ENCODE measurements around the gene LRP5. TPM values are rescaled to one million over a fixed set of nuclear protein-coding genes. Genes with fewer than 3 reads are reported as not detected.
A peak's percentile ranks its signal among the peaks of the same experiment; 100 is the strongest.

Gene LRP5
- total and polyA plus RNA-seq, 4 experiments from 2014 or later: 0.61 to 1.9 (median 1.4) TPM; not detected in 1

- H3K36me3 ChIP-seq (ENCODE audit: insufficient read depth, low read length): no peaks in the 10 kb centered on the region
- no peak for DNase-seq
- ChIA-PET POLR2A (ENCODE audit: partially characterized antibody) (interaction anchor here (0.7 kb wide), 1 partner anchor 11 kb away, joined by 3 read pairs; no protein-coding TSS in a partner anchor), CTCF (ENCODE audit: partially characterized antibody) (interaction anchor here (1.2 kb wide), 1 partner anchor 122 kb away, joined by 4 read pairs; no protein-coding TSS in a partner anchor)
- H3K4me1 ChIP-seq (ENCODE audit: insufficient read depth, low read length): no peaks in the 10 kb centered on the region
- no peaks in the 10 kb centered on the region for H3K9me3 ChIP-seq (ENCODE audit: control insufficient read depth in 1 of 2, low read length in 2 of 2)
- Mint-ChIP-seq H3K27me3 (peaks cover 6 to 11% of the 10 kb centered on the region in 2 donors), H3K4me1 (peaks cover 0 to 11% (median 3%) of the 10 kb centered on the region in 4 donors), H3K9me3 (no peaks in the 10 kb centered on the region), H3K4me3 (no peak overlapping the region), H3K27ac (no peak overlapping the region), H3K36me3 (no peaks in the 10 kb centered on the region)
- no peaks in the 10 kb centered on the region for H3K27me3 ChIP-seq (ENCODE audit: insufficient read depth, low read length)
- H3K27ac ChIP-seq (ENCODE audit: low read depth, low read length): no peak overlapping the region
- intact Hi-C loops (cut with micrococcal nuclease): no loop called here
- H3K4me3 ChIP-seq (ENCODE audit: low read length in 2 of 2): no peak overlapping the region
Observed at GRCh38 chr11:68381716-68382115, 69.3 kb downstream of the LRP5 start.

- no peaks in the 10 kb centered on the region for H3K27me3 ChIP-seq (ENCODE audit: insufficient read depth, low read length)
- Mint-ChIP-seq H3K36me3 (no peaks in the 10 kb centered on the region), H3K4me3 (no peak overlapping the region), H3K4me1 (peaks cover 0 to 11% (median 3%) of the 10 kb centered on the region in 4 donors), H3K27me3 (peaks cover 6 to 11% of the 10 kb centered on the region in 2 donors), H3K27ac (no peak overlapping the region), H3K9me3 (no peaks in the 10 kb centered on the region)
- ChIA-PET POLR2A (ENCODE audit: partially characterized antibody) (no interaction called here), CTCF (ENCODE audit: partially characterized antibody) (interaction anchor here (0.9 to 1.9 kb wide), 5 partner anchors 10 to 125 kb away, joined by 3 to 7 read pairs (median 3); no protein-coding TSS in a partner anchor)
- intact Hi-C loops (cut with micrococcal nuclease): no loop called here
- H3K27ac ChIP-seq (ENCODE audit: low read depth, low read length): no peak overlapping the region
- H3K4me3 ChIP-seq (ENCODE audit: low read length in 2 of 2): no peak overlapping the region
- no peaks in the 10 kb centered on the region for H3K9me3 ChIP-seq (ENCODE audit: control insufficient read depth in 1 of 2, low read length in 2 of 2)
- no peaks in the 10 kb centered on the region for H3K36me3 ChIP-seq (ENCODE audit: insufficient read depth, low read length)
- no peak for DNase-seq
- H3K4me1 ChIP-seq (ENCODE audit: insufficient read depth, low read length): no peaks in the 10 kb centered on the region
Observed at GRCh38 chr11:68382358-68382998, 70.1 kb downstream of the LRP5 start.

GRCh38 chr11:68383976-68384501 is 71.6 kb downstream of the LRP5 start:
- Histone ChIP-seq H3K36me3 (ENCODE audit: insufficient read depth, low read length) (no peaks in the 10 kb centered on the region), H3K27me3 (ENCODE audit: insufficient read depth, low read length) (no peaks in the 10 kb centered on the region), H3K4me1 (ENCODE audit: insufficient read depth, low read length) (no peaks in the 10 kb centered on the region), H3K4me3 (ENCODE audit: low read length in 2 of 2) (no peak overlapping the region), H3K9me3 (ENCODE audit: control insufficient read depth in 1 of 2, low read length in 2 of 2) (no peaks in the 10 kb centered on the region), H3K27ac (ENCODE audit: low read depth, low read length) (no peak overlapping the region)
- intact Hi-C loops (cut with micrococcal nuclease): loop anchor here (1.0 kb wide), 1 partner anchor 127 kb away; no protein-coding TSS in a partner anchor
- peak; percentile 31 to 58 (median 46) for DNase-seq
- peaks cover 6 to 11% of the 10 kb centered on the region in 2 donors for H3K27me3 Mint-ChIP-seq
- H3K4me3 Mint-ChIP-seq: no peak overlapping the region
- POLR2A ChIA-PET (ENCODE audit: partially characterized antibody): no interaction called here
- H3K9me3 Mint-ChIP-seq: no peaks in the 10 kb centered on the region
- H3K27ac Mint-ChIP-seq: no peak overlapping the region
- CTCF ChIA-PET (ENCODE audit: partially characterized antibody): interaction anchor here (0.8 to 2.0 kb wide), 6 partner anchors 8 to 127 kb away, joined by 3 to 7 read pairs (median 3); no protein-coding TSS in a partner anchor
- peaks cover 0 to 11% (median 3%) of the 10 kb centered on the region in 4 donors for H3K4me1 Mint-ChIP-seq
- H3K36me3 Mint-ChIP-seq: no peaks in the 10 kb centered on the region

GRCh38 chr11:68384530-68385081 is 72.2 kb downstream of the LRP5 start:
- peak overlapping the region in 1 of 7 donors; percentile 41 for H3K27ac Mint-ChIP-seq
- no peak for DNase-seq

GRCh38 chr11:68385128-68385527 is 72.7 kb downstream of the LRP5 start:
- no peak overlapping the region for H3K4me3 Mint-ChIP-seq
- ChIA-PET POLR2A (ENCODE audit: partially characterized antibody) (no interaction called here), CTCF (ENCODE audit: partially characterized antibody) (interaction anchor here (1.2 to 2.0 kb wide), 2 partner anchors 128 to 132 kb away, joined by 3 to 5 read pairs; no protein-coding TSS in a partner anchor)
- Histone ChIP-seq H3K9me3 (ENCODE audit: control insufficient read depth in 1 of 2, low read length in 2 of 2) (no peaks in the 10 kb centered on the region), H3K36me3 (ENCODE audit: insufficient read depth, low read length) (no peaks in the 10 kb centered on the region), H3K4me1 (ENCODE audit: insufficient read depth, low read length) (no peaks in the 10 kb centered on the region), H3K4me3 (ENCODE audit: low read length in 2 of 2) (no peak overlapping the region), H3K27ac (ENCODE audit: low read depth, low read length) (no peak overlapping the region), H3K27me3 (ENCODE audit: insufficient read depth, low read length) (no peaks in the 10 kb centered on the region)
- intact Hi-C loops (cut with micrococcal nuclease): no loop called here
- peak overlapping the region in 1 of 7 donors; percentile 41 for H3K27ac Mint-ChIP-seq
- DNase-seq: no peak
- peaks cover 2 to 9% of the 10 kb centered on the region in 2 donors for H3K27me3 Mint-ChIP-seq
- no peaks in the 10 kb centered on the region for H3K9me3 Mint-ChIP-seq
- H3K36me3 Mint-ChIP-seq: no peaks in the 10 kb centered on the region
- H3K4me1 Mint-ChIP-seq: peaks cover 0 to 6% (median 3%) of the 10 kb centered on the region in 4 donors

More at GRCh38 chr11:68384530-68385081, 72.2 kb downstream of the LRP5 start:
- Mint-ChIP-seq H3K36me3 (no peaks in the 10 kb centered on the region), H3K4me3 (no peak overlapping the region), H3K27me3 (peaks cover 6 to 11% of the 10 kb centered on the region in 2 donors), H3K9me3 (no peaks in the 10 kb centered on the region), H3K4me1 (peaks cover 0 to 11% (median 3%) of the 10 kb centered on the region in 4 donors)
- no peaks in the 10 kb centered on the region for H3K9me3 ChIP-seq (ENCODE audit: control insufficient read depth in 1 of 2, low read length in 2 of 2)
- intact Hi-C loops (cut with micrococcal nuclease): loop anchor here (1.0 kb wide), 1 partner anchor 127 kb away; no protein-coding TSS in a partner anchor
- ChIA-PET POLR2A (ENCODE audit: partially characterized antibody) (no interaction called here), CTCF (ENCODE audit: partially characterized antibody) (interaction anchor here (1.2 to 2.0 kb wide), 2 partner anchors 127 to 132 kb away, joined by 3 to 5 read pairs; no protein-coding TSS in a partner anchor)
- H3K4me3 ChIP-seq (ENCODE audit: low read length in 2 of 2): no peak overlapping the region
- no peaks in the 10 kb centered on the region for H3K4me1 ChIP-seq (ENCODE audit: insufficient read depth, low read length)
- no peaks in the 10 kb centered on the region for H3K36me3 ChIP-seq (ENCODE audit: insufficient read depth, low read length)
- no peak overlapping the region for H3K27ac ChIP-seq (ENCODE audit: low read depth, low read length)
- H3K27me3 ChIP-seq (ENCODE audit: insufficient read depth, low read length): no peaks in the 10 kb centered on the region

- Mint-ChIP-seq H3K27me3 (peaks cover 0 to 1% of the 10 kb centered on the region in 2 donors), H3K4me3 (no peak overlapping the region), H3K4me1 (peaks cover 0 to 1% (median 0%) of the 10 kb centered on the region in 4 donors), H3K9me3 (no peaks in the 10 kb centered on the region), H3K27ac (no peak overlapping the region), H3K36me3 (no peaks in the 10 kb centered on the region)
- Histone ChIP-seq H3K27ac (ENCODE audit: low read depth, low read length) (no peak overlapping the region), H3K36me3 (ENCODE audit: insufficient read depth, low read length) (no peaks in the 10 kb centered on the region), H3K4me1 (ENCODE audit: insufficient read depth, low read length) (no peaks in the 10 kb centered on the region), H3K27me3 (ENCODE audit: insufficient read depth, low read length) (no peaks in the 10 kb centered on the region), H3K4me3 (ENCODE audit: low read length in 2 of 2) (no peak overlapping the region), H3K9me3 (ENCODE audit: control insufficient read depth in 1 of 2, low read length in 2 of 2) (no peaks in the 10 kb centered on the region)
- intact Hi-C loops (cut with micrococcal nuclease): no loop called here
- POLR2A ChIA-PET (ENCODE audit: partially characterized antibody): no interaction called here
- CTCF ChIA-PET (ENCODE audit: partially characterized antibody): no interaction called here
- no peak for DNase-seq
Observed at GRCh38 chr11:68386331-68386978, 74.1 kb downstream of the LRP5 start.

- DNase-seq: no peak
- no peaks in the 10 kb centered on the region for H3K27me3 ChIP-seq (ENCODE audit: insufficient read depth, low read length)
- H3K4me1 Mint-ChIP-seq: peaks cover 0 to 1% (median 0%) of the 10 kb centered on the region in 4 donors
- no peaks in the 10 kb centered on the region for H3K4me1 ChIP-seq (ENCODE audit: insufficient read depth, low read length)
- H3K36me3 ChIP-seq (ENCODE audit: insufficient read depth, low read length): no peaks in the 10 kb centered on the region
- intact Hi-C loops (cut with micrococcal nuclease): no loop called here
- no peak overlapping the region for H3K4me3 ChIP-seq (ENCODE audit: low read length in 2 of 2)
- no peak overlapping the region for H3K27ac ChIP-seq (ENCODE audit: low read depth, low read length)
- no peaks in the 10 kb centered on the region for H3K9me3 ChIP-seq (ENCODE audit: control insufficient read depth in 1 of 2, low read length in 2 of 2)
- ChIA-PET POLR2A (ENCODE audit: partially characterized antibody) (no interaction called here), CTCF (ENCODE audit: partially characterized antibody) (interaction anchor here (1.2 kb wide), 1 partner anchor 130 kb away, joined by 4 read pairs; no protein-coding TSS in a partner anchor)
- H3K4me3 Mint-ChIP-seq: no peak overlapping the region
- peaks cover 0 to 1% of the 10 kb centered on the region in 2 donors for H3K27me3 Mint-ChIP-seq
- H3K36me3 Mint-ChIP-seq: no peaks in the 10 kb centered on the region
- H3K27ac Mint-ChIP-seq: no peak overlapping the region
- no peaks in the 10 kb centered on the region for H3K9me3 Mint-ChIP-seq
Observed at GRCh38 chr11:68387840-68388239, 75.4 kb downstream of the LRP5 start.

Measured in CD4-positive, alpha-beta memory T cell (primary cell).